Loucy (cell line): Measurements from ENCODE around the gene OR9I1.

Source experiments
- H2AFZ ChIP-seq: fragments of 200-600 bp; sonication (generic); 2 replicates; pipeline ENCODE4 v1.6.0; 2016; ENCODE audit warnings: antibody characterized with exemption, mild to moderate bottlenecking, low read length, moderate library complexity
- H3F3A ChIP-seq: fragments of 200-600 bp; 2 replicates; pipeline ENCODE4 v1.6.0; 2016; ENCODE audit warnings: antibody characterized with exemption, low read depth, mild to moderate bottlenecking
- H3K27me3 ChIP-seq: fragments of 200-600 bp; sonication (generic); 2 replicates; pipeline ENCODE4 v1.6.1; 2014; ENCODE audit warnings: low read length, mild to moderate bottlenecking; ENCODE audit not compliant: insufficient read depth, poor library complexity, severe bottlenecking
- H3K36me3 ChIP-seq: fragments of 200-600 bp; sonication (generic); 2 replicates; pipeline ENCODE4 v1.6.1; 2016; ENCODE audit warnings: low read length; ENCODE audit not compliant: insufficient read depth
- H3K4me1 ChIP-seq: fragments of 200-600 bp; sonication (generic); 2 replicates; pipeline ENCODE4 v1.5.1; 2014; ENCODE audit warnings: low read length, mild to moderate bottlenecking; ENCODE audit not compliant: insufficient read depth, poor library complexity, severe bottlenecking
- H3K4me2 ChIP-seq: fragments of 200-600 bp; sonication (generic); 2 replicates; pipeline ENCODE4 v1.6.0; 2014; ENCODE audit warnings: antibody characterized with exemption, low read length, low read depth, mild to moderate bottlenecking; ENCODE audit not compliant: poor library complexity, severe bottlenecking
- H3K4me3 ChIP-seq: fragments of 200-600 bp; sonication (generic); 2 replicates; pipeline ENCODE4 v1.5.1; 2014; ENCODE audit warnings: low read length, mild to moderate bottlenecking, mixed read lengths; ENCODE audit not compliant: poor library complexity, severe bottlenecking
- H3K79me2 ChIP-seq: fragments of 200-600 bp; sonication (generic); 2 replicates; pipeline ENCODE4 v1.6.1; 2014; ENCODE audit warnings: low read length; ENCODE audit not compliant: insufficient read depth
- H3K9ac ChIP-seq: fragments of 200-600 bp; sonication (generic); 2 replicates; pipeline ENCODE4 v1.6.0; 2014; ENCODE audit warnings: mild to moderate bottlenecking, low read depth, low read length, moderate library complexity; ENCODE audit not compliant: poor library complexity, severe bottlenecking
- H3K9me2 ChIP-seq: fragments of 200-600 bp; sonication (generic); replicated peaks from 2 replicates; pipeline ENCODE4 v1.6.1; 2016; ENCODE audit warnings: low read depth, low read length, mixed read lengths
- H3K9me3 ChIP-seq: fragments of 200-600 bp; sonication (generic); 2 replicates; pipeline ENCODE4 v1.6.1; 2014; ENCODE audit warnings: mild to moderate bottlenecking, antibody characterized with exemption, low read length, low read depth; ENCODE audit not compliant: insufficient read depth
- H4K20me1 ChIP-seq: fragments of 200-600 bp; sonication (generic); 2 replicates; pipeline ENCODE4 v1.6.0; 2014; ENCODE audit warnings: antibody characterized with exemption, low read length, mild to moderate bottlenecking; ENCODE audit not compliant: insufficient read depth, poor library complexity, severe bottlenecking
- EZH2phosphoT487 ChIP-seq: fragments of 200-600 bp; IDR thresholded peaks from 2 replicates; pipeline ENCODE4 v1.6.1; 2018; ENCODE audit warnings: antibody characterized with exemption, mild to moderate bottlenecking, moderate library complexity, borderline replicate concordance
- TF ChIP-seq, protein P1 (sequence below): fragments of 200-600 bp; sonication (generic); conservative IDR thresholded peaks from 2 replicates; pipeline ENCODE4 v1.5.1; 2014; ENCODE audit warnings: mild to moderate bottlenecking, antibody characterized with exemption, low read length

The OR9I1 gene

DNA sequence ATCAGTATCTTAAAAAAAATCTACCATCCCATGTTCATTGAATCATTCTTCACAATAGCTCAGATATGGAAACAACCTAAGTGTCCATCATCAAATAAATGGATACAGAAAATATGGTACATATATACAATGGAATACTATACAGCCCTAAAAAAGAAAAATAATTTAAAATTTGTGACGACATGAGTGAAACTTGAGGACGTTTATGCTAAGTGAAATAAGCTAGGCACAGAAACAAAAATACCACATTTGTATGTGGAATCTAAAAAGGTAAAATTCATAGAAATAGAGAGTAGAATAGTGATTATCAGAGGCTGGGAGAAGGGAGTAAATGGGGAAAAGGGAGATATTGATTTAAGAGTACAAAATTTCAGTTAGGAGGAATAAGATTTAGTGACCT lies 38.8 kb downstream of the OR9I1 start:
- Histone ChIP-seq H3K4me2 (no peak overlapping the region), H3K36me3 (no peaks in the 10 kb centered on the region), H2AFZ (no peak overlapping the region), H3F3A (no peaks in the 10 kb centered on the region), H3K9ac (no peak overlapping the region), H3K4me1 (no peaks in the 10 kb centered on the region), H3K9me2 (no peaks in the 10 kb centered on the region), H3K27me3 (no peaks in the 10 kb centered on the region), H3K9me3 (no peaks in the 10 kb centered on the region; the same call in 1 of the 2 replicates), H3K4me3 (no peak overlapping the region), H3K79me2 (no peaks in the 10 kb centered on the region), H4K20me1 (no peaks in the 10 kb centered on the region)
- TF ChIP-seq, protein P1, sequence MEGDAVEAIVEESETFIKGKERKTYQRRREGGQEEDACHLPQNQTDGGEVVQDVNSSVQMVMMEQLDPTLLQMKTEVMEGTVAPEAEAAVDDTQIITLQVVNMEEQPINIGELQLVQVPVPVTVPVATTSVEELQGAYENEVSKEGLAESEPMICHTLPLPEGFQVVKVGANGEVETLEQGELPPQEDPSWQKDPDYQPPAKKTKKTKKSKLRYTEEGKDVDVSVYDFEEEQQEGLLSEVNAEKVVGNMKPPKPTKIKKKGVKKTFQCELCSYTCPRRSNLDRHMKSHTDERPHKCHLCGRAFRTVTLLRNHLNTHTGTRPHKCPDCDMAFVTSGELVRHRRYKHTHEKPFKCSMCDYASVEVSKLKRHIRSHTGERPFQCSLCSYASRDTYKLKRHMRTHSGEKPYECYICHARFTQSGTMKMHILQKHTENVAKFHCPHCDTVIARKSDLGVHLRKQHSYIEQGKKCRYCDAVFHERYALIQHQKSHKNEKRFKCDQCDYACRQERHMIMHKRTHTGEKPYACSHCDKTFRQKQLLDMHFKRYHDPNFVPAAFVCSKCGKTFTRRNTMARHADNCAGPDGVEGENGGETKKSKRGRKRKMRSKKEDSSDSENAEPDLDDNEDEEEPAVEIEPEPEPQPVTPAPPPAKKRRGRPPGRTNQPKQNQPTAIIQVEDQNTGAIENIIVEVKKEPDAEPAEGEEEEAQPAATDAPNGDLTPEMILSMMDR = no peak
- TF ChIP-seq EZH2phosphoT487 = no peak

DNA sequence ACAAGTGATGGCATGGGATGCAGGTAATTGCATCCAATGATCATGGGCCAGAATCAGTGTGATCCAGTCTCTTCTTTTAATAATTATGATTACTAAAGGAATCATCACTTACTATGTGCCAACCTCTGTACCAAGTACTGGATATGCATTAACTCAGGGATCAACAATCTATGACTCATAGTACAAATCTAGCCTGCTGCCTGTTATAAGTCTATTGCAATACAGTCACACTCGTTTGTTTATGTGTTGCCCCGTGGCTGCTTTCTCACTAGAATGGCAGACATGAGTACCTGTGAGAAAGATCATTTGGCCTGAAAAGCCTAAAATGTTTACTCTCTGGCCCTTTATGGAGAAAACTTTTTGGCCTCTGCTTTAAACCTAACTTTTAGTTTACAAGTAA lies 49.5 kb downstream of the OR9I1 start:
- Histone ChIP-seq H3F3A (no peaks in the 10 kb centered on the region), H3K36me3 (no peaks in the 10 kb centered on the region), H3K9me2 (no peaks in the 10 kb centered on the region), H3K27me3 (no peaks in the 10 kb centered on the region), H3K4me3 (no peak overlapping the region), H2AFZ (no peak overlapping the region), H3K9me3 (no peaks in the 10 kb centered on the region), H3K79me2 (no peaks in the 10 kb centered on the region), H3K9ac (no peak overlapping the region), H3K4me1 (no peaks in the 10 kb centered on the region), H4K20me1 (no peaks in the 10 kb centered on the region), H3K4me2 (no peak overlapping the region)
- no peak for TF ChIP-seq EZH2phosphoT487
- TF ChIP-seq, protein P1 = no peak

DNA sequence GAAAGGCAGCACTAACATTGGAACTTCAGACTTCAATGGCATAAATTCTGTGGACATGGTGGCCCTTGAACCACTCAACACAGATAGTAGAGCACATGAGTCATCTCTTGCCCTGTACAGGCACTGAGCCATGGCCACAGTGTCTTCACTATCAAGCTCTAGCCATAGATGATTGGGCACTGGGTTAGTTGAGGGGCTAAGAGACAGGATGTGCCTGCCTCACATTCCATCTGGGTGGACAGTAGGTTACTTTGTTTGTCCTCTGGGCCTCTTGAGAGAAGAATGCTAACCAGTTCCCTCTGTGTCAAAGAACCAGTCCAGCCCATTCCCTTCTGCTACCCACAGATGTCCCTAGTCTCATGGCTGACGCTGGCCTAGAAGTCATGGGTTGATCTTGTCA lies 54.7 kb downstream of the OR9I1 start:
- Histone ChIP-seq H3K9ac (no peak overlapping the region), H3F3A (no peaks in the 10 kb centered on the region), H3K4me2 (no peak overlapping the region), H3K9me2 (no peaks in the 10 kb centered on the region), H3K9me3 (no peaks in the 10 kb centered on the region), H3K36me3 (no peaks in the 10 kb centered on the region), H3K79me2 (no peaks in the 10 kb centered on the region), H2AFZ (no peak overlapping the region), H4K20me1 (no peaks in the 10 kb centered on the region), H3K27me3 (no peaks in the 10 kb centered on the region), H3K4me1 (peaks cover 13% of the 10 kb centered on the region), H3K4me3 (no peak overlapping the region)
- no peak for TF ChIP-seq EZH2phosphoT487
- TF ChIP-seq, protein P1 = no peak
